GM08714 (cell line): ENCODE results near the gene MET.

ENCODE experiments used
- H3K4me3 ChIP-seq: fragments of 200-500 bp; sonication (Bioruptor generic); 2 replicates; pipeline ENCODE4 v1.5.1; 2014; ENCODE audit warnings: mild to moderate bottlenecking, low read length, inconsistent platforms
- ZNF274 ChIP-seq: IDR thresholded peaks from 2 replicates; pipeline ENCODE4 v1.6.1; 2012; ENCODE audit warnings: mild to moderate bottlenecking, low read depth, low read length

MET gene

GRCh38 chr7:116776610-116777289 lies 104.8 kb downstream of the MET start:
- TF ChIP-seq ZNF274, result no peak
- no peak overlapping the region for H3K4me3 ChIP-seq

- no peak for TF ChIP-seq ZNF274
- no peak overlapping the region for H3K4me3 ChIP-seq
Observed at GRCh38 chr7:116777651-116778281, 105.8 kb downstream of the MET start.

GRCh38 chr7:116779216-116779615 lies 107.2 kb downstream of the MET start:
- no peak overlapping the region for H3K4me3 ChIP-seq
- TF ChIP-seq ZNF274, result no peak

- no peak for TF ChIP-seq ZNF274
- H3K4me3 ChIP-seq, result no peak overlapping the region
Observed at GRCh38 chr7:116779931-116780330, 107.9 kb downstream of the MET start.

- no peak overlapping the region for H3K4me3 ChIP-seq
- TF ChIP-seq ZNF274, result no peak
Observed at GRCh38 chr7:116780521-116780920, 108.5 kb downstream of the MET start.

GRCh38 chr7:116780966-116781365 lies 109.0 kb downstream of the MET start:
- H3K4me3 ChIP-seq, result no peak overlapping the region
- TF ChIP-seq ZNF274, result no peak

GRCh38 chr7:116781584-116781983 lies 109.6 kb downstream of the MET start:
- no peak overlapping the region for H3K4me3 ChIP-seq
- no peak for TF ChIP-seq ZNF274

GRCh38 chr7:116782177-116782711 lies 110.2 kb downstream of the MET start:
- no peak for TF ChIP-seq ZNF274
- H3K4me3 ChIP-seq, result no peak overlapping the region

- H3K4me3 ChIP-seq, result no peak overlapping the region
- no peak for TF ChIP-seq ZNF274
Observed at GRCh38 chr7:116783666-116784318, 111.8 kb downstream of the MET start.

- no peak overlapping the region for H3K4me3 ChIP-seq
- no peak for TF ChIP-seq ZNF274
Observed at GRCh38 chr7:116784647-116785046, 112.7 kb downstream of the MET start.

GRCh38 chr7:116785843-116786242 lies 113.8 kb downstream of the MET start:
- H3K4me3 ChIP-seq, result no peak overlapping the region
- no peak for TF ChIP-seq ZNF274

GRCh38 chr7:116786791-116787443 lies 114.9 kb downstream of the MET start:
- no peak overlapping the region for H3K4me3 ChIP-seq
- TF ChIP-seq ZNF274, result no peak

- no peak overlapping the region for H3K4me3 ChIP-seq
- TF ChIP-seq ZNF274, result no peak
Observed at GRCh38 chr7:116787881-116788280, 115.9 kb downstream of the MET start.

GRCh38 chr7:116788572-116789197 lies 116.7 kb downstream of the MET start:
- TF ChIP-seq ZNF274, result no peak
- H3K4me3 ChIP-seq, result no peak overlapping the region

- H3K4me3 ChIP-seq, result no peak overlapping the region
- no peak for TF ChIP-seq ZNF274
Observed at GRCh38 chr7:116790025-116790424, 118.0 kb downstream of the MET start.
